ENCODE measurements around the gene LRRC27.

GRCh38 chr10:132392811-132393694 is 61.1 kb downstream of the LRRC27 start:
- TF ChIP-seq POLR2A (IDR thresholded peaks at IDR 0.05): no peak
- no peak for TF ChIP-seq CTCF (IDR thresholded peaks at IDR 0.05)

Measured in prostate gland (tissue), 2 donors.